GM19099 (cell line): ENCODE results near the gene CRB1.

Experiments
- POLR2A ChIP-seq: IDR thresholded peaks from 3 replicates; pipeline ENCODE4 v1.6.1; 2011; ENCODE audit warnings: low read depth; ENCODE audit not compliant: insufficient read length; ENCODE audit errors: extremely low read depth

Gene CRB1

DNA sequence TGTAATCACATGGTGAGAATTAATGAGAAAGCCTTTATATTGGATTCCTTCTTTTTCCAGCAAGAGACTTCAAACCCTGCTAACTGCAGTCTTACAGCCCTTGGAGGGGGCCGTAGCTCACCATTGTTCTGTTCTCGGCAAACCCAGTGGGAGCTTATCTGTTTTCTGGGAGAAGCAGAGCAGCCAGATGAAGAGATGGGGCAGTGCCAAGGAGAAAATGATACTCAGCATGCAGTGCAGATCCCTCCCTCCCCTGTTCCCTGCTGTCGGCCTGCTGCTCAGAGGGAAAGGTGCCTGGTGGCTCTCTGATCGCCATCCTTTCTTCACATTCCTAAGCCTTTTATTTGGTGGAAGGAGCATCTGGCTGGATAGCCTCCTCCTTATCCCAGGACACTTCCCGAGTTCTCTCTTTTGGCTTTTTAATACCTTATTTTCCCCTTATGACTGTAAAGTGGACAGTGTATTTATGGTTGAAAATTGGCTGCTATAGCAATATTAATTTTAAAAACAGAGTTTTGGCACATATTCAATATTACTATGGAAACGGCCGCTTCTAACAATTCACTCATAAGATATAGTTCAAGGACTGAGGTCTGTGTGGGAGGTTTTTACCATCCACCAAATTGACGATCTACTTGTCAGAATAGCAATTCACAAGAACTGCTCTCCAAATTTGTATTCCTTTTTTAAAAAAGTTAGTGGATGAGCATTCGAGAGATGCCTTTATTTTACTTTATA is 203.4 kb downstream of the CRB1 start:
- TF ChIP-seq POLR2A, result no peak

DNA sequence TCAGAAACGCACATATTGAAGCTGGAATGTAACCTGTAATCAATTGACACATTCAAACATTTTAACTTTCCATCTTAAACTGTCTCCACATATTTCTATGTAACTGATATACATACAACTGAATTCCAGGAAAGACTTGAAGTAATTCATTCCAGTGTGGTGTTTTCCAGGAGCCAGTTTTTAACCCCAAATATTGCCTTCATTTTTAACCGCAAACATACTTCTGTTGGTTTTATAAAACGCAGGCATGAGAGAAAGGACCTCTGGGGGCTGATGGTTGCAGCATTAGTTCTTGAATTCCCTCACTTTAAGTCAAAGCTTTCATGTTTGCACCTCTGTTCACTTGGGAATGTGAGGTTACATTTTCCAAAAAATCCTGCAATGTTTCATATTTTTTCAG is 204.1 kb downstream of the CRB1 start:
- TF ChIP-seq POLR2A, result no peak

DNA sequence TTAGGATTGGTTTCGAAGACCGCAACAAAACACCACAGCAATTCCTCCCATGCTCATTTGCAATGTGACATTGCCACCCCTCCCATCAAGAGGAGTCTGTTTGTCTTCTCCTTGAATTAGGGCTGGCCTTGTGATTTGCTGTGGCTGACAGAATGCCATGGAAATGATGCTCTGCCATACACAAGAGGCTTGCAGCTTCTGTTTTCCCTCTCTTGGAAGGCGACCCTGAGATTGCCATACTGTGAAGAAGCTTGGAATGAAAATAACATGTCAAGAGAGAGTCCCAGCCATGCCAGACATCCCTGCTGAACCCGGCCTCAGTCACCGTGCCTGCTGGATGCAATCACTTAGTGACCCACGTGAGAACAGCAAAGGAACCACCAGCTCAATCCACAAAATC is 212.4 kb downstream of the CRB1 start:
- TF ChIP-seq POLR2A, result no peak

DNA sequence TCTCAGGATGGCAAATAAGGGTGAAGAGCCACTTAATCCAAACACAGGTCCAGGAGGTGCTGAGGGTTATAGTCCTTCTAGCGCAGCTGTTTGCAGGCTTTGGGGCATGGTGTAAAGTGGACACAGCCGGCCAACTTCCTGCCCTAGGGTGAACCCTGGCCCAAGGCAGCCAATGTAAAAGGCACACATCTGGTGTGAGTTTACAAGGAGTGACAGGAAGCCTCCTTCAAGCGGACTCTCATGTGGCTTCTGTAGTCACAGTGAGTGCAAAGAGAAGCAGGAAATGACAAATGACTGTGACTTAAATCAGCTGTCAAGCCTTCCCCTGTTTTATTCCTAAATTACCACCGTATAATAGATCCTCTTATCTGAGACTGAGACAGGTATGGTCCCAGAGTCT is 213.0 kb downstream of the CRB1 start:
- no peak for TF ChIP-seq POLR2A

DNA sequence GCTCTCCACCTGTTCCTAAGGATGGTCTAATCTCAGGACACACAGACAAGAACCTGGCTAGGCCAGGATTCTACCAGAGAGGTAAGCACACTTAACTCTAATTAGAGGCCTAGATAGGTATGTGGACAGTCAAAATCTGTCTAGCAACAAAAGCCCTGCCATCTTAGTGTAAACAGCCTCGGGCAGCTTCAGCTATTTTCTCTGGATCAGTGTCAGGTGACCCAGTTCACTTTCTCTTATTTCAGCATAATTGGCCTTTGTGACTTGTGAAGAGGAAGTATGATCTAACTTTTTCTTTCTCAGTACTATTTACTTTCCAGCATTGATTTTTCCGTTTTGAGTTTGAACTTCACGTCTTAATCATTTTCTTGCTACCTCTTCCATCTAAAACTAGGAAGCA is 217.7 kb downstream of the CRB1 start:
- no peak for TF ChIP-seq POLR2A

DNA sequence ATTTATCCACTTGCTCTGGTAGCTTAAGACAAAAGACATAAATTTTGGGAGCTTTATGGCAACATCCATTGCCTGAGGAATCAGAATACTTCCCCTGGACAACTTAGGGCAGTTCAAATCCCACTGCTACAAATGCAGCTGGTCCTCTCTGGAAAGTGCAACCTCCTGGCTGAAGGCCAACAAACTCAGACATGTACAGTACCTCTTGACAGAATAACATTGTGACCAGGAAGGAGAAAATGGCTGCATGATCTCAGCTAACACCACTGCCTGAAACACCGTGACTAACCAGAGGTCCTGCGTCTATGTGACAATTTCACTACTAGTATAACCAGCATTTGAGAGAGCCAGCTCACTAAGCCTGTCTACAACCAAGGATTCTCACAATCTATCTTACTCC is 218.9 kb downstream of the CRB1 start:
- TF ChIP-seq POLR2A, result no peak

DNA sequence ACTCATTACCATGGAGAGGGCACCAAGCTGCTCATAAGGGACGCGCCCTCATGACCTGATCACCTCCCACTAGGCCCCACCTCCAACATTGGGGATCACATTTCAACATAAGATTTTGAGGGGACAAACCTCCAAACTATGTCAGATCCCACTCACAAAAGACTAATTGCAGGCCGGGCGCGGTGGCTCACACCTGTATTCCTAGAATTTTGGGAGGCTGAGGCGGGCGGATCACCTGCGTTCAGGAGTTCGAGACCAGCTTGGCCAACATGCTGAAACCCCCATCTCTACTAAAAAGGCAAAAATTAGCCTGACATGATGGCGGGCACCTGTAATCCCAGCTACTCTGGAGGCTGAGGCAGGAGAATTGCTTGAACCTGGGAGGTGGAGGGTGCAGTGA is 228.7 kb downstream of the CRB1 start:
- no peak for TF ChIP-seq POLR2A

DNA sequence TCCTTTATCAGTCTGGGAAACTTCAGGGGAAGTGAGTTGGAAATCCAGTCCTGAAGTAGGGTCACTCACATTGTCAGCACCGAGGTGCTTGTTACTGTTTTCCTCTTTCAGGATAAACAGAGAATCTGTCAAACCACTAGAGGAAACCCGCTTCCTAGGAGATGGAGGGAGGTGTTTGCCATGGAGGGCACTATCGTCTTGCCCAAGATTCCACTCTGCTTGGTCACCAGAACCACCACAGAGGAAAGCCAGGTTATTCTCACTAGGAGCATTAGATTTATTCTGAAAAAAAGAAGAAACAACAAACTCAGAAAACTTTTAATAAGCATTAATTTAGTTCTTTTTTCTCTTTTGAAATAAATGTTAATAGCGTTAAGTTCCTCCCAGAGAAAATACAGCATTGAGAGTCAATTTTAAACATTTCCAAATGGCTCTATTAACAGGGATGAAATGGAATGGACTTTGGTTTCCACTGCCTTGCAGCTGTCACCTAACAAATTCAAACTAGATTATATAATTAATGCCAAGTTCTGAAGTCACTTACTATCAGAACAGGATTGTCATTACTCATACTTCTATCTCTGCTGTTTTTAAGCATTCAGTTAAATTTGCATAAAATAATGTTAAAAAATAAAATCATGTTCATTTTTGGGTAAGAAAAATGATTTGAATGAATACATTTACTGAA is 242.8 kb downstream of the CRB1 start:
- TF ChIP-seq POLR2A, result no peak

DNA sequence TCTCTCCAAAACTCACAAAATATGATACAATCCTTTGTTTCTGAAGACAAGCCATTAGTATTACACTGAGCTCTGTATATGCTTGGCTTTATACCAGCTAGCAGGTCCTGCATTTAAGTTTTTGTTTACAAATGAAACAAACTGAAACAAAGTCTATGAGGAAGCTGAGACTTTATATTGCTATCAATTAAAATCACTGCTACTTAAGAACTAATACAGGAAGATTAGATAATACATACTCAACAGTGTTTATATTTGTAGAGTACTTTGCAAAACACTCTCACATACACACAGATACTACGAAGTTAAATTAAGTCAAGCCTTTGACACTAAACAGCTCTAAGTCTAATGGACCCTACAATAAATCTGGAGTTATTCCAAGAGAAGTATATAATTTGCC is 247.4 kb downstream of the CRB1 start:
- TF ChIP-seq POLR2A, result no peak

DNA sequence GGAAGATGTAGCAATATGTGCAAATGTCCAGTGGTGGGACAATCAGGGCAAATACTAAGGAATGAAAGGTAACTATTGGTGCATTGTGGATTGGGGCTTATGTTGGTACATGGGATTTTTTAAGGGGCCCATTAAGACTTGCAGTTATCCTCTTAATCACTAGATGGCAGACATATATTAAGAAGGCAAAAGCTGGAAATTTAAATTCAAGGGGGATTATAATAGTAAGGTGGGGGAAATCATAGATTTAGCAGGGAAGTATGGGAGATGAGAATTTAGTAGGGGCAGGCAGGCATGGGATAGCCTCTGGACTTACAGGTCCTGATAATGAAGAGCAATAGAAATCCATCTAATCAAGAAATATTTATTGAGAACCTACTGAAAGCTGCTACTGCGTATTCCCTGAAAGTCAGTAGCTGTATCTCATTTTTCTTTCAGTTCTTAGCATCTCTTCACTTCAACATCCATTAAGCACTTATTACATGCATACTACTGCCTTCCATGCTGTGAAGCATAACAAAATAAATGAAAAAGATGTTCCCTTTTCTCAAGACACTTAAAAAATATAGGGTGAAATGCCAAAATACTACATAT is 251.8 kb downstream of the CRB1 start:
- no peak for TF ChIP-seq POLR2A

DNA sequence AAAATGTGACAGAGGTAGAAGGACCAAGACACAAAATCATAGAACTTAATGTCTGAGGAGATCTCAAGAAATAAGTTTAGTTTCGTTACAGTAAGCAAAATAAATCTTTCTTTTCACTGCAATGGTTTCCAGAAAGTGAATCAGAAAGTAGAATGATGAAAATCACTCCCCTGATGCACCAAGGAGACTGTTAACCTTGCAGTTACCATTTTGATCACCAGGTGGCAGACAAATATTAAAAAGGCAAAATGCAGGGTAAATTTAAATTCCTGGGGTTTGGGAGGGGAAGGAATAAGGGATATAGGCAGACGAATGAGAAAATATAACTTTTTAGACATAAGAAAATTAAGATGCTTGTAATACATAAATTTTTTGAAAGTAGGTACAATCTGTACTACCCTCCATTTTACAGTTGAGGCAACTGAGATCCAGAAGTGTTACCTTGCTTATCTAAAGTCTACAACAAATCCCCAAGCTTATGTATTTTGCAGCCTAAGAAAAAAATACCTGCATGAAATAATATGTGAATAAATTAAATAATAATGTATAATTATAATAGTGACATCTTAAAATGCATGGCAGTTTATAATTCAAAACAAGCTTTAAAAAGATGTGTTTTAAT is 253.2 kb downstream of the CRB1 start:
- no peak for TF ChIP-seq POLR2A

DNA sequence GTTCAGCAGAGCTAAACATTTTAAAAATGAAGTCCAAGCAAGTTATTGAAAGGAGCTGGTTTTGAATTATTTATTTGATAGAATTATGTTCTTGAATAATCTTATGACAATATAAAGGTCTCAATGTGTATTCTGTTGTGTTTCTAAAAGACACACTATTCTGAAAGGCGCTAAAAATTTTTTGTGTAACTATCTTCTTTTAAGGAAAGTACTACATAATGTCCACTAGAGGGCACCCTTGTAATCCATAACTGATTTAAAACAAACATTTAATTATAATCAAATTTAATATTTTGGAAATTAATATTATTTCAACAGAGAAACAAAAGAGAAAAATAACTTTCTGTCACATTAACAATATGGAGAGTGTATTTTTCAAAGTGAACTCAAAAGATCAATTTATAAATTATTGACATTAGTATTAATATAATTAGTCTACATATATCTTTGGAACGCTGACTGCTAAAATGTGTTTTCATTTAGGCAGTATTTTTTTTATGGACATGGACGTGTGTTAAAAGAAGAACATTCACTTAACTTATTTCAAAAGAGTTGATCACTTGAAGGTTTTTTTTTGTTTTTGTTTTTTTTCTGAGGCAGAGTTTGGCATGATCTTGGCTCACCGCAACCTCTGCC is 258.8 kb downstream of the CRB1 start:
- no peak for TF ChIP-seq POLR2A
